Central memory CD4-positive, alpha-beta T cell (primary cell): ENCODE measurements around the gene SLC5A10.
"Not testable (repeated sequence)": the region's sequence is repeated elsewhere in the genome, so short reads cannot be mapped to it uniquely, and the experiment has no call there.

Experiments used
- DNase-seq: peaks from one replicate; pipeline ENCODE4 v3.0.0; 2022
- total RNA-seq, 3 experiments: gene quantifications; one replicate each; lab custom pipeline; 2026; lab: John Stamatoyannopoulos, UW

SLC5A10 gene
- 0 reads per million in 3 experiments for total RNA-seq

DNA sequence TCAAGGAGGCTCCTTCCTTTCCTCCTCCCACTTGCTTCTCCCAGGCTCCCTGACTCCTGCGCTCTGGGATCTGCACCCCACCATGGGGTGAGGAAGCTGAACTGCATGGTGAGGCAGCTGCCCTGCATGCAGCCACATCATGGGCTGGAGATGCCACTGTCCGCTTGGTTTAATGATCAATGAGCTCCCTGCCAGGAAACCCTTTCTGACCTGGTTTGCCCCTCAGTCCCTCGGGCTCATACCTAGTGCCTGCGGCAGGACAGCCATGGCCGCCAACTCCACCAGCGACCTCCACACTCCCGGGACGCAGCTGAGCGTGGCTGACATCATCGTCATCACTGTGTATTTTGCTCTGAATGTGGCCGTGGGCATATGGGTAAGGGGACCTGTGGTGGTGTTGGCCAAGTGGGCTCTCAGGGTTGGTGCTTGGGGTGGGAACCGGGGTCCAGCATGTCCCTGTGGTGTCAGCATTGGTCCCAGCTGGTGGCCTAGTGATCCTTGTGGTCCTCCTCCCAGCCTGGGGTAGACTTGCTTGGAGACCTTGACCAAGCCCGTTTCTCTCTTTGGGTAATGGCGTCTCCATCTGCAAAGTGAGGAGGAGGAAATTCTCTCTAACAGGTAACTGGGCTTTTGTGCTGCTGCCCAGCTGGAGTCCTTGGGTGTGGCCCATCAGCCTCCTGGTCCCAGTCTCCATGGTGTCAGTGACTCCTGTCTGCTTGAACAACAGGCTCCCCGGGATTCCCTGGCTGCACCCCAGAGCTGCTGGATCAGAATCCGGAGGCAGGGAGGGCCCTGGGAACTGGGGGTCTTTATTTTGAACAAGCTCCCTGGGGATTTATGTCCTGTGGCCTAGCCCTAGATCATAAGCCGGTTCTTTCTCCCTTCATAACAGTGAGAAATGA lies at the start of gene SLC5A10:
Gene SLC5A10 (plus strand): TSS at position 225 of the 902 bp plus-strand sequence. CDS start 41 bp downstream, at position 266.
- no peak for DNase-seq

DNA sequence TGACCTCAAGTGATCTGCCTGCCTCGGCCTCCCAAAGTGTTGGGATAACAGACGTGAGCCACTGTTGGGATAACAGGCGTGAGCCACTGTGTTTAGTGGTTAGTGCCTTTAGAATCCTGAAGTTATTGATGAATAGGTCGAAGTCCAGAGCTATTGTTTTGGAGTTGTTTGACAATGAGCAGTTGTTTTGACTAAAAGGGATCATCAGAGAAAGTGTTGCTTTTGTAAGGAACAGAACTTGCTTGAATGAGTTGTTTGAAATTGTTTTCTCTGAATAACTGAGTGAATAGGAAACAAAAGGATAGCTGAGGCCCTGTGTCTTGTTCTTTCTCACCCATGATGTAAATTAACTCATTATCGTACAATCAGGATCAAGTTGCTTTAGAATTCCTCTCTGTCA lies 47.5 kb upstream of the SLC5A10 start:
- no peak for DNase-seq

DNA sequence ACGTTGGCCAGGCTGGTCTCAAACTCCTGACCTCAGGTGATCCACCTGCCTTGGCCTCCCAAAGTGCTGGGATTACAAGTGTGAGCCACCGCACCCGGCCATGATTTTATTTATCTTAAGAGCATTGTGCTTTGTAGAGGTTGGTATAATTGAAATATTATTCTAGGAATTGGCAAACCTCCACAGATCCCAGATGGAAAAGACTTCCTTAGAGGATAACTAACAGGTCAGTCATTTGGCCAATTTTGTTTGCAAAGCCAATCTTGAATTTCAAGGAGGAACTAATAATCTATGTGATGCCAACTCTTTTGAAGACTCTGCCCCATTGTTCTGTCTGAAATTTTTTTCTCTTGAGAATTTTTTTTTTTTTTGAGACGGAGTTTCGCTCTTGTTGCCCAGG lies 46.7 kb upstream of the SLC5A10 start:
- DNase-seq: no peak

DNA sequence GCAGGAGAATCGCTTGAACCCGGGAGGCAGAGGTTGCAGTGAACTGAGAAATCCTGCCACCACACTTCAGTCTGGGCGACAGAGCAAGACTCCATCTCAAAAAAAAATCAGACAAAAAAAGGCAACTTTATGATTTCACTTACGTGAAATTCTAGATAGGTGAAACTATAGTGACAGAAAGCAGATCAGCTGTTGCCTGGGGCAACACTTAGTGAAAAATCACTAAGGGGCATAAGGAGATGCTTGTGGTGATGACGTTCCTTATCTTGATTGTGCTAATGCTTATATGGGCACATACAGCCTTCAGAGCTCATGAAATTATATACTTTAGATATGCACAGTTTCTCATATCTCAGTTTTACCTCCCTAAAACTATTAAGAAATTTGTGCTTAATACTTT lies 41.6 kb upstream of the SLC5A10 start:
- no peak for DNase-seq

DNA sequence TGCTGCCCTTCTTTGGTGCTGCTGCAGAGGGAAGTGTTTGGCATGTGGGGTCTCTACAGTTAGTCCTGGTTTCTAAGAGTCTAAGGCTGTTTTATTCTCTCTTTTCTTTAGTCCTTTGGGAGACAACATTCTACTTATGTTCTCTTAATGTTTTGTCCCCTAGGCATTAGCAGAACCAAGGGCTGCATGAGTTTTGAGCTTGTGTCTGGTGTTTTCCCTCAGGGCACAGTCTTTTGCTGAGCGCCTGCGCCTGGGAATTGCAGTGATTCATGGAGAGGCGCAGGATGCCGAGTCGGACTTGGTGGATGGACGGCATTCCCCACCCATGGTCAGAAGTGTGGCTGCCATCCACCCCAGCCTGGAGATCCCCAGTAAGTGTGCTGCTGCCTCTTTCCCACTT lies 41.1 kb upstream of the SLC5A10 start:
- DNase-seq: no peak

DNA sequence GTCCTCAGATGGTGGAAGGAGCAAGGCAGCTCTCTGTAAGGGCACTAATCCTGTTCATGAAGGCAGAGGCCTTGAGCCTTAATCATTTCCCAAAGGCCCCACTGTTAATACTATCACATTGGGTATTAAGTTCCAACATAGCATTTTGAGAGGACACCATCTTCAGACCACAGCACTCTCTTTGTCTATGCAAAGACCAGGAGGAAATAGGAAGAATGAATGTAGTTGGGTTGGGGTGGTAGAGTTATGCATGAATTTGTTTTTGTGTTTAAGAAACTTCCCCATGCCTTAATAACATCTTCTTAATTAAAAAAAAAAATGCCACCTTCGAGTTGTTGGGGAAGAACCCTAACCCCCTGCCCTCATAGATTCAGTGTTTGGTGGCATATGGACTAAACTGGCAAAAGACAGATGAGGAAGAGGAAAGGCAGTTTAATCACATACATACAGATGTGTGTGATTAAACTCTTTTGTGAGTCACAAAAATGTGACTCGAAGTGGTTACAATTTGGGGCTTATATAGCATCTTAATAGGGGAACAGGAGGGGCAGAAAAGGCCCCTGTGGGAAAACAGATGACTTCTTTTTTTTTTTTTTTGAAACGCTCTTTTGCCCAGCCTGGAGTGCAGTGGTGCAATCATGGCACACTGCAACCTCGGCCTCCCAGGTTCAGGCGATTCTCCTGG lies 35.0 kb upstream of the SLC5A10 start:
- DNase-seq: no peak

DNA sequence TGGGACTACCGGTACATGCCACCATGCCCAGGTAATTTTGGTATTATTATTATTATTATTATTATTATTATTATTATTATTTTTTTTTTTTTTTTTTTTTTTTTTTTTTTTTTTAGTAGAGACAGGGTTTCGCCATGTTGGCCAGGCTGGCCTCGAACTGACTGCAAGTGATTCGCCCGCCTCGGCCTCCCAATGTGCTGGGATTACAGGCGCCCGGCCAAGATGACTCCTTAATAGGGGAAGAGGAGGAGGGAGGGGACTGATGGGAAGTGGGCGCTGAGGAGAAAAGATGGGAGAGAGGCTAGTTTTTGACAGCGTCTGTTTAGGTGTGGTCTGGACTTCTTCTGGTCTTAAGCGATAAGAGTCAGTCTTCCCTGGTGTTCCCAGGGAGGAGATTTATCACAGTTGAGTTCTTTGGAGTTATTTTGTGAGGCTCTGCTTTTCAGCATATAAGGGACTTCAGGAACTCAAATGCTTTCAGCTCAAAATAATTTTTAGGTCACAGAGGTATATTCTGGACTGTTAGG lies 34.4 kb upstream of the SLC5A10 start:
- DNase-seq: no peak

DNA sequence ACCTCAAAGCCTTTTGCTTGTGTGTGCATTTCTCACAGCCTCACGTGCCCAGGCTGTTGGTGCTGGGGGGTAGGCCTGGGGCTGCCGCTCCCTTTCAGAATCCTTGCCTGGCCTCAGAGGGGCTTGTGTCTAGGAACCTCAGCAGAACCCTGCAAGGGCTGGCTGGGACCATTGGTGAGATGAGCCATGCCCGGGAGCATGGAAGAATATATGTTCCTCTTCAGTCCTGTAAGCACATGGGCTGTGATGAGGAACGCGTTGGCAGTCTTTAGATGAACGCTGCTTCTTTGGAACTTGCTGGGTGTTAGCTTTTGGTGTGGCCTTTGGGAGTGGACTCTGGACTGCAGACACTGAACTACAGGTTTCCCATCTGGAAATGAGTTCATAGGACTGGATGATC lies 32.0 kb upstream of the SLC5A10 start:
- no peak for DNase-seq

DNA sequence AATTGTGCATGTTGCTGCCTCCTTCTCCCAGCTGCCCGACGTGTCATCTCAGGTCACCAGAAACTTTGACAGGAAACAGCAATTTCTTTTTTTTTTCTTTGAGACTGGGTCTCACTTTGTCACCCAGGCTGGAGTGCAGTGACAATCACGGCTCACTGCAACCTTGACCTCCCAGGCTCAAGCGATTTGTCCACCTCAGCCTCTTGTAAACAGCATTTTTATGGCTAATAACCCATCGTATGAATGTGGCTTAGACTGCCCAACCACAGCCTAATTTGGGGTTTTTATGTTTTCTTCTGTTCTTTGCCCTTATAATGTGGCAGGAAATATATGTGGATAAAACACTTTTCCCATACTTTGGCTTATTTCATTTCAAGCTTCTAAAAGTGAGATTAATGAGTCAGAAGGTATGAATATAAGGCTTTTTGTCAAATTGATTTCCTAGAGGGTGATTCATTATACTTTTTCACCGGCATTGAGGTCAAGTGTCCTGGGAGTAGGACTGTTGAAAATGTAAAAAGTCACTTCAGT lies 31.0 kb upstream of the SLC5A10 start:
- no peak for DNase-seq

DNA sequence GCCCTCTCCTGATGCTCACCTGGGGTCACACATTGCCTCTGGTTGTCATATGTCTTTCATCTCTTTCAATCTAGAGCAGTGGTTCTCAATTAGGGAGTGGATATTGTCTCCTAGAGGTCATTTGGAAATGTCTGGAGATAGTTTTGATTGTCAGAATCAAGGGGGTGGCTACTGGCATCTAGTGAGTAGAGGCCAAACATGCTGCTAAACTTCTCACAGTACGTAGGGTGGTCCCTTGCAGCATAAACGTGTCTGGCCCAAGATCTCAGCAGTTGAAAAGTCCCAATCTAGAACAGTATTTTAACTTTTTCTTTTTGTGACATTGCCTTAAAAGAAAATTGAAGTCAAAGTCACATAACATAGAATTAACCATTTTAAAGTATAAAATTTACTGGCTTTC lies 30.5 kb upstream of the SLC5A10 start:
- DNase-seq: no peak

DNA sequence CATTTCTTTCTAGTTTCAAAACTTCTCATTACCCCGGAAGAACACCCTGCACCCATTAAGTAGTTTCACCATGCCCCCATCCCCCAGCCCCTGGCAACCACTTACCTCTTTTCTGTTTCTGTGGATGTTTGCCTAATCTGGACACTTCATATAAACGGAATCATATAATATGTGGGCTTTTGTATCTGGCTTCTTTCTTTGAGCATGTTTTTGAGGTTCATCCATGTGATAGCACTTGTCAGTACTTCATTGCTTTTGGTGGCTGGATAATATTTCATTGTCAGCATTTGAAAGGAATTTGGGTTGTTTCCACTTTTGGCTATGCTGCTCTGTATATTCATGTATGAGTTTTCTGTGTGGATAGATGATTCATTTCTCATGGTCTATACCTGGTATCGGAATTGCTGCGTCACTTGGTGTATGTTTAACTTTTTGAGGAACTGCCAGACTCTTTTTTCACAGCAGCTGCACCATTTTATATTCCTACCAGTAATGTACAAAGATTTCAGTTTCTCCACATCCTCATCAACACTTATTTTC lies 30.0 kb upstream of the SLC5A10 start:
- no peak for DNase-seq

DNA sequence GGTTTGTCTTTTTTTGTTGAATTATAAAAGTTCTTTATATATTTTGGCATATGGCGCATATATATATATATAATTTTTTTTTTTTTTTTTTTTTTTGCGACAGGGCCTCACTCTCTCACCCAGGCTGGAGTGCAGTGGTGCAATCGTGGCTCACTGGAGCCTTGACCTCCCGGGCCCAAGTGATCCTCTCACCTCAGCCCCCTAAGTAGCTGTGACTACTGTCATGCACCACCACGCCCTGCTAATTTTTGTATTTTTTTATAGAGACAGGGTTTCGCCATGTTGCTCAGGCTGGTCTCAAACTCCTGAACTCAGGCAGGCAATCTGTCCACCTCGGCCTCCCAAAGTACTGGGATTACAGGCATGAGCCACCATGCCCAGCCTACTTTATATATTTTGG lies 29.4 kb upstream of the SLC5A10 start:
- DNase-seq: not testable (repeated sequence)

DNA sequence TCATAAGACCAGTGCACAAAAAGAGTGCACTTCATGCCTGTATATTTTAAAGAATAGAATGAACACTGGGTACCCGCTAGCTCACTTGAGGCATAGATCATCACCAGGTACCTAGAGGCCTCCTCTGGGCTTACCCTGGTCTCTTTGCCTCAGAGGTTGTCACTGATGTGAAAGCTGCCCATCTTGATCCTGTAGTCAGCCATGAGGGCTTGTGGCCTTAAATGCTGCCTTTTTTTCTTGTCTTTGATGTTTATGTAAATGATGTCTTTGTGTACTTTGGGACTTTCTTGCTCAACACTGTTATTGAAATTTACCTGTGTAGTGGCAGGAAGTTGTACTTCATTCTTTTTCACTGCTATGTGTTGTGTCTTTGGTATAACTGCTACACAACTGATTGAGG lies 26.8 kb upstream of the SLC5A10 start:
- DNase-seq: no peak

DNA sequence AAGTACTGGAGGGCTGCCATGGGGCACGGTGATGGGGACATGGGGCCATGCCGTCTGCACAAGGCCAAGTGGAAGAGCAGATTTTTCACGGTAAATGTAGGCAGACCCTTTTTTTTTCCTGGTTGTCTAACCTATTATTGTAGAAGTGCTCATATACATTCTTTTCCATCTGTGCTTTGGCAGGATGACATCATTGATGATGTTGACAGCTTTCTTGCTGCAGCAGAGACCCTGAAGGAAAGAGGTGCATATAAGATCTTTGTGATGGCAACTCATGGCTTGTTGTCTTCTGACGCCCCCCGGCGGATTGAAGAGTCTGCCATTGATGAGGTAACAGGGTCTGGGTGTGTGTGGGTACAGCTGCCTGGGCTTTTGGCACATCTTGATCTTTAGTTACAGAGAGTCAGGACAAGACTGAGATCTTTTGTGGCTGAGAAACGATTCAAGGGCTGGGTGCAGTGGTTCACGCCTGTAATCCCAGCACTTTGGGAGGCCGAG lies 23.3 kb upstream of the SLC5A10 start:
- DNase-seq: no peak

DNA sequence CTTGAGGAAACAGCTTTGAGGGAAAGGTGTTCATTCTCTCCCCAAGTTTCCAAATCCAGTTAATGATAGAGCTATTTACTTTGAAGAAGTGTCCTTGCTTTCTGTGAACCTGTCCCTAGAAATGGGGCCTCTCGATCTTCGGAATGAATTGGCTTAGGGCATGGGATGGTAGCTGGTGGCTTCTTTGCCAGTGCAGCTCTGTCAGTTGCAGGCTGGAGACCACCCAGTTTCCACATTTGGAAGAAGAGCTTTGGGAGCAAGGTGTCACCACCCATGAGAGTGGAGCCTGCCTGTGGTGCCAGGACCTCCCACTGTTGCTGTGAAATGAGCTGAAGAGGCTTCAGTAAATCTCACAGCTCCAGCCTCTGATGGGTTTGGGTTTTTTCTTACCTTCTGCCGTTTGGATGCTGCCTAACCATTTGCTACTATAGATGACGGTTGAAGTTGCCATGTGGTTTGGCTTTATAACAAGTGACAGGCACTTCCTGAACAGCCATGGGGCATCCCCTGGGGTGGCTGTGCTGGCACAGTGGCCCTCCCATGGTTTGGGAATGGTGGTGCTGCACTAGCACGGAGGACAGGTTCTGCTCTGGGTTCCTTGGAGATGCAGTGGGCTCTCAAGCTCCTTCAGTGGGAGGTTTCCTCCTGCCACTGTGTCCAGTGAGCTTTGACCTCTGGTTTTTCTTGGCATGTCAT lies 19.5 kb upstream of the SLC5A10 start:
- peak; percentile 16 for DNase-seq

DNA sequence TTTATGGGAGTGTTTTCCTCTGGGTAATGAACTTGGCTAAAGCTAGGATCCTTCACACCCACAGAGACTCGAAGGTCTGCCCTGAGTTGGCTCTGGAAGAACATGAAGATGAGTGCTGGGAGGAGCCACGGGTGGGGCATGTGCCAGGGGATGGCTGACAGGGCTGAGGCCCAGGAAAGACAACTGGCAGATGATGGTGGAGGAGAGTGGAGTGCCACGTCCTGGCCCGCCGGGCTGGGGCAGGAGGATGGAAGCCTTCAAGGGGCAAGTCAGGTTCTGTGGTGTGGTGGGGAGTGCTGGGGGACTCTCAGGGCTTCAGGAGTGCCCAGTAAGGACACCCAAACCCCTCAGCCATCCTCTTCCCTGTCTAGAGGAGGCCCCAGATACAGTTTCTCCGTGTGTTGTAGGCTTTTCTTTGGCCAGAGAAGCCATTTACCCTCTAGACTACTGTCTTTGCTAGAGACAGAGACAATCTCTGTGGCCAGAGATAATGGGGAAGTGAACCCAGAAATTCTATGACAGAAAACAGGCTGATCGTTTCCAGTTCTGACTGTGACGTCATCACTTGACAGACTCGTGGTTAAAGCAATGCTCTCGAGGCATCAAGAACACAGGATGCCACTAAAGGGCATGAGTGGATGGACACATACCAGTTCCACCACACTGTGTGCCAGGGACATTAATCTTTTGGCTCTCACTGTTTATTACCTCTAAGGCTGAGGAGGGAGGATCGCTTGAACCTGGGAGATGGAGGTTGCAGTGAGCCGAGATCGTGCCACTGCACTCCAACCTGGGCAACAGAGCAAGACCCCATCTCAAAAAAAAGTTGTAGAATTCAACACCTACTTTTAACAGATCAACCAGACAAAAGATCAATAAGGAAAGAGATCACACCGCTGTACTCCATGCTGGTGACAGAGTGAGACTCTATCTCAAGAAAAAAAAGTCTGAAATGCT lies 18.6 kb upstream of the SLC5A10 start:
- no peak for DNase-seq

DNA sequence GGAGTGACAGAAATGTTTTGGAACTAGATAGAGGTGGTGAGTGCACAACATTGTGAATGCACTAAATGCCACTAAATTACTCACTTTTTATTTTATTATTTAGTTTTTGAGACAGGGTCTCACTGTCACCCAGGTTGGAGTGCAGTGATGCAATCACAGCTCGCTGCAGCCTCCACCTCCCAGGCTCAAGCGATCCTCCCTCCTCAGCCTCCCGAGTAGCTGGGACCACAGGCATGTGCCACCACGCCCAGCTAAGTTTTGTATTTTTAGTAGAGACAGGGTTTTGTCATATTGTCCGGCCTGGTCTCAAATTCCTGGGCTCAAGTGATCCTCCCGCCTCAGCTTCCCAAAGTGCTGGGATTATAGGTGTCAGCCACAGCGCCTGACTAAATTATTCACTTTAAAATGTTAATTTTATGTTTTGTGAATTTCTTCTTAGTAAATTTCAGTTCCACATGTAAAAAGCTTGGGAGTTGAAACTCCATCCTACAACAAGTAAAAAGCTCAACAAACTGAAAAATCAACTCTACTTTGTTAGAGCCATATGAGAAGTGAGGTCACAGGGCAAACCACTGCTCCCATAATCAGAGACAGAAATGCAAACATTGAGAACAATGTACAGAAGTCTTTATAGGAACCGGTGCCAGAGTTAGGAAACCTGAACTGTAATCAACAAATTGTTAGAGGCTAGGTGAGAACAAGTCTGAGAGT lies 13.8 kb upstream of the SLC5A10 start:
- DNase-seq: no peak

DNA sequence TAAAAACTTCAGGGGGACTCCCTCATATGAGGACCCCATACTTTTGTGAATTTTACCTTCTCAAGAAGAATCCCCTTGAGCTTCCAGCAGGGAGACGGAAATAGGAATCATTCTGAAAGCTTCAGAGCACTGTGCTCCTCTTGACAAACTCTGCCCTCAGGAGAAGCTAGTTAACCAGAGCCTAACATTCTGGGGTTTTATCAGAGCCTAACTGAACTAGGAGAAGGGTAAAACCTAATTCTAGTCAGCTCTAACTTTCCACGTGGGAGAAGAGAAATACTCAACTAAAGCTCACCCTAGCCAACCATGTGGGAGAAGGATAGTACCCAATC lies 13.3 kb upstream of the SLC5A10 start:
- DNase-seq: no peak

DNA sequence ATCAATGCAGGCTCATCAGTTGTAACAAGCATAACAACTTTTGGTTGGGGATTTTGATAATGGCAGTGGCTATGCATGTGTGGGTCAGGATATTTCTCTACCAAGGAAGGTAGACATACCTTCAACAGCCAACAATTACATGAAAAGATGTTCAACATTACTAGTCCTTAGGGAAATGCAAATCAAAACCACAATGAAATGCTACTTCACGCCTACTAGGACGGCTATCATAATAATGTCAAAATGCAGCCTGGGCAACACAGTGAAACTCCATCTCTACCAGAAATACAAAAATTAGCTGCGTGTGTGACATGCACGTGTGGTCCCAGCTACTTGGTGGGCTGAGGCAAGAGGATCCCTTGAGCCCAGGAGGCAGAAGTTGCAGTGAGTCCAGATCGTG lies 7.3 kb upstream of the SLC5A10 start:
- DNase-seq: no peak

DNA sequence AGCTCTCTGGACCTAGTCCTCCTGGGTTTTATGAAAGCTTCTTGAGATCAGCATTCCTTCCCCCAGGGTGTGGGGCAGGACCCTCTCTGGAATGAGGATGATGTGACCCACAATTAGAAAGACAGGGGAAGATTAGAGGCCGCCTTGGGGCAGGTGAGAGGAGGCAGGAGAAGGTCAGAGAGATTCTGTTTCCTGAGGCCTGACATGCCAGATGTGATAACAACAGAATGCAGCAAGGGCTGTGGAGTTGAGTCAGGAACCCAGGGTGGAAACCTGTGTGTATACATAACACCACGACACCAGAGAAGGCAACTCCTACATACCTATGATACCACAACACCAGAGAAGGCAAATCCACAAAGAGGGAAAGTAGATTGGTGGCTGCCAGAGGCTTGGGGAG lies 5.4 kb upstream of the SLC5A10 start:
- no peak for DNase-seq

DNA sequence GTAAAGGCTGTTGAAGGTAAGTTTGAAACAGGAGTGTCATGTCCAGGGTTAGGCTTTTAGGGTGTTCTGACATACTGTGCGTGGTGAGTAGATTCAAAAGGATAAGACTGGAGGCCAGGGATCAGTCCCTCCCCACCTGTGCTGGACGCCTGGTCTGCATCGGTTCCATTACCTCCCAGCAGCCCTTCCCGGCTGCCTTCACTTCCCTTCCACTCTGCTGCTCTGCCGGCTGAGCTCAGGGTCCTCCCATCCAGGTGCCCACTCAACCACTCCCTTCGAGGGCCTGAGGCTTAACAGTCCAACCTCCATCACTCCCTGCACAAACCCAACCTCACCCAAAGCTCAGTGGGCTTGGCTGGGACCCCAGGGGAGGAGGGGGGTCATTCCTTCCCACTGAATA lies 4.1 kb upstream of the SLC5A10 start:
- no peak for DNase-seq
